Measurements from ENCODE around the gene CMPK2. TPM values are rescaled to one million over a fixed set of nuclear protein-coding genes. Genes with fewer than 3 reads are reported as not detected.

CMPK2 gene
- total RNA-seq, 1 experiment from 2014 or later = 0.80 TPM

DNA sequence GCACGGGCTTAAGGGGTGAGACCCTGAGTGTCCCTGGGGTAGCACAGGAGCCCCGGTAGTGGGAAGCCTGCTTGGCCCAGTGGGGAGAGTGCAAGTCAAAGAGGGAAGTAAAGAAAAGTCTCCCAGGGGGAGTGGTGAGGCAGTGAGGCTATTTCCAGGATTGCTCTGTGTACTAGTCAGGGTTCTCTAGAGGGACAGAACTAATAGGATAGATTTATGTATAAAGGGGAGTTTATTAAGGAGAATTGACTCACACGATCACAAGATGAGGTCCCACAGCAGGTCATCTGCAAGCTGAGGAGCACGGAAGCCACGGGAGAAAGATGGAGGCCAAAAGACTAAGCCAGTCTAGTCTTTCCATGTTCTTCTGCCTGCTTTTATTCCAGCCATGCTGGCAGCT, 45.5 kb downstream of the CMPK2 start:
- H3K36me3 ChIP-seq (ENCODE audit: control insufficient read depth, insufficient read depth, low read length) = no peaks in the 10 kb centered on the region
- H3K9me3 ChIP-seq (ENCODE audit: control insufficient read depth, insufficient read depth, low read depth, low read length) = no peaks in the 10 kb centered on the region
- no peaks in the 10 kb centered on the region for H3K4me1 ChIP-seq (ENCODE audit: control insufficient read depth, insufficient read depth, low read length)
- no peak overlapping the region for H3K4me3 ChIP-seq (ENCODE audit: low read depth in 2 of 2, low read length in 2 of 2)
- CTCF ChIA-PET = no interaction called here
- no peaks in the 10 kb centered on the region for H3K27me3 ChIP-seq (ENCODE audit: control insufficient read depth, insufficient read depth, low read length)
- intact Hi-C loops (cut with micrococcal nuclease; ENCODE audit: unreplicated experiment) = no loop called here
- BruUV-seq (replicated peaks) = no TSS peak
- no peak for TF ChIP-seq POLR2AphosphoS5 (IDR thresholded peaks at IDR 0.05; ENCODE audit: low read depth, low read length)
- TF ChIP-seq TCF7L2 (IDR thresholded peaks at IDR 0.05; ENCODE audit: low read depth, low read length) = no peak
- no peak for TF ChIP-seq SIN3A (IDR thresholded peaks at IDR 0.05; ENCODE audit: borderline replicate concordance, insufficient read depth, low read depth, low read length)
- TF ChIP-seq, protein P1, sequence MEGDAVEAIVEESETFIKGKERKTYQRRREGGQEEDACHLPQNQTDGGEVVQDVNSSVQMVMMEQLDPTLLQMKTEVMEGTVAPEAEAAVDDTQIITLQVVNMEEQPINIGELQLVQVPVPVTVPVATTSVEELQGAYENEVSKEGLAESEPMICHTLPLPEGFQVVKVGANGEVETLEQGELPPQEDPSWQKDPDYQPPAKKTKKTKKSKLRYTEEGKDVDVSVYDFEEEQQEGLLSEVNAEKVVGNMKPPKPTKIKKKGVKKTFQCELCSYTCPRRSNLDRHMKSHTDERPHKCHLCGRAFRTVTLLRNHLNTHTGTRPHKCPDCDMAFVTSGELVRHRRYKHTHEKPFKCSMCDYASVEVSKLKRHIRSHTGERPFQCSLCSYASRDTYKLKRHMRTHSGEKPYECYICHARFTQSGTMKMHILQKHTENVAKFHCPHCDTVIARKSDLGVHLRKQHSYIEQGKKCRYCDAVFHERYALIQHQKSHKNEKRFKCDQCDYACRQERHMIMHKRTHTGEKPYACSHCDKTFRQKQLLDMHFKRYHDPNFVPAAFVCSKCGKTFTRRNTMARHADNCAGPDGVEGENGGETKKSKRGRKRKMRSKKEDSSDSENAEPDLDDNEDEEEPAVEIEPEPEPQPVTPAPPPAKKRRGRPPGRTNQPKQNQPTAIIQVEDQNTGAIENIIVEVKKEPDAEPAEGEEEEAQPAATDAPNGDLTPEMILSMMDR (IDR thresholded peaks at IDR 0.05) = no peak
- TF ChIP-seq, protein P2, sequence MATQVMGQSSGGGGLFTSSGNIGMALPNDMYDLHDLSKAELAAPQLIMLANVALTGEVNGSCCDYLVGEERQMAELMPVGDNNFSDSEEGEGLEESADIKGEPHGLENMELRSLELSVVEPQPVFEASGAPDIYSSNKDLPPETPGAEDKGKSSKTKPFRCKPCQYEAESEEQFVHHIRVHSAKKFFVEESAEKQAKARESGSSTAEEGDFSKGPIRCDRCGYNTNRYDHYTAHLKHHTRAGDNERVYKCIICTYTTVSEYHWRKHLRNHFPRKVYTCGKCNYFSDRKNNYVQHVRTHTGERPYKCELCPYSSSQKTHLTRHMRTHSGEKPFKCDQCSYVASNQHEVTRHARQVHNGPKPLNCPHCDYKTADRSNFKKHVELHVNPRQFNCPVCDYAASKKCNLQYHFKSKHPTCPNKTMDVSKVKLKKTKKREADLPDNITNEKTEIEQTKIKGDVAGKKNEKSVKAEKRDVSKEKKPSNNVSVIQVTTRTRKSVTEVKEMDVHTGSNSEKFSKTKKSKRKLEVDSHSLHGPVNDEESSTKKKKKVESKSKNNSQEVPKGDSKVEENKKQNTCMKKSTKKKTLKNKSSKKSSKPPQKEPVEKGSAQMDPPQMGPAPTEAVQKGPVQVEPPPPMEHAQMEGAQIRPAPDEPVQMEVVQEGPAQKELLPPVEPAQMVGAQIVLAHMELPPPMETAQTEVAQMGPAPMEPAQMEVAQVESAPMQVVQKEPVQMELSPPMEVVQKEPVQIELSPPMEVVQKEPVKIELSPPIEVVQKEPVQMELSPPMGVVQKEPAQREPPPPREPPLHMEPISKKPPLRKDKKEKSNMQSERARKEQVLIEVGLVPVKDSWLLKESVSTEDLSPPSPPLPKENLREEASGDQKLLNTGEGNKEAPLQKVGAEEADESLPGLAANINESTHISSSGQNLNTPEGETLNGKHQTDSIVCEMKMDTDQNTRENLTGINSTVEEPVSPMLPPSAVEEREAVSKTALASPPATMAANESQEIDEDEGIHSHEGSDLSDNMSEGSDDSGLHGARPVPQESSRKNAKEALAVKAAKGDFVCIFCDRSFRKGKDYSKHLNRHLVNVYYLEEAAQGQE (IDR thresholded peaks at IDR 0.05; ENCODE audit: insufficient read depth in 1 of 2, low read depth in 2 of 2, low read length in 1 of 2) = no peak
- ATAC-seq = no peak
- no peak overlapping the region for H3K27ac ChIP-seq (ENCODE audit: low read length)
- POLR2A ChIA-PET = no interaction called here
- no peak for DNase-seq (ENCODE audit: low read depth, low spot score)
- in situ Hi-C loops (cut with HindIII; ENCODE audit: low pct_unique_long_range_greater_than_20kb, low sequenced_read_pairs) = no loop called here

DNA sequence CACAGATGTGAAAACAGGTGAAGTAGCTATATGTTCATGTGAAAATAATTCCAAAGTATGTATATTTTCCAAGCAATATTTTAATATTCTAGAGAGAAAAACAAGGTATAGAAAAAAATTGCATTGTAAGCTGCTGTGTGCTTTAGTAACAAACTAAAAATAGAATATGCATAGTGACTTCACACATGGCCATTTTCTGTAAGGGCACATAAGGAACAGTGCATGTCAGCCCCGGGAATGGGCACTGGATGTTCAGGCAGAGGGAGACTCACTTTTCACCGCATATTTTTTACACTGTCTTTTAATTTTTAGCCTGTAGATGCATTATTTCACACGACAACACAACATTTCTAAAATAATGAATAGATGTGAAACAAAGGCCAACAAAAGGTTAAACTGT, 46.0 kb downstream of the CMPK2 start:
- Histone ChIP-seq H3K36me3 (ENCODE audit: control insufficient read depth, insufficient read depth, low read length) (no peaks in the 10 kb centered on the region), H3K4me1 (ENCODE audit: control insufficient read depth, insufficient read depth, low read length) (no peaks in the 10 kb centered on the region), H3K27me3 (ENCODE audit: control insufficient read depth, insufficient read depth, low read length) (no peaks in the 10 kb centered on the region), H3K9me3 (ENCODE audit: control insufficient read depth, insufficient read depth, low read depth, low read length) (no peaks in the 10 kb centered on the region), H3K27ac (ENCODE audit: low read length) (no peak overlapping the region), H3K4me3 (ENCODE audit: low read depth in 2 of 2, low read length in 2 of 2) (no peak overlapping the region)
- BruUV-seq (replicated peaks) = no TSS peak
- TF ChIP-seq, protein P1 (IDR thresholded peaks at IDR 0.05) = no peak
- TF ChIP-seq SIN3A (IDR thresholded peaks at IDR 0.05; ENCODE audit: borderline replicate concordance, insufficient read depth, low read depth, low read length) (no peak), POLR2AphosphoS5 (IDR thresholded peaks at IDR 0.05; ENCODE audit: low read depth, low read length) (no peak), TCF7L2 (IDR thresholded peaks at IDR 0.05; ENCODE audit: low read depth, low read length) (no peak)
- TF ChIP-seq, protein P2 (IDR thresholded peaks at IDR 0.05; ENCODE audit: insufficient read depth in 1 of 2, low read depth in 2 of 2, low read length in 1 of 2) = no peak
- no peak for ATAC-seq
- in situ Hi-C loops (cut with HindIII; ENCODE audit: low pct_unique_long_range_greater_than_20kb, low sequenced_read_pairs) (no loop called here), intact Hi-C loops (cut with micrococcal nuclease; ENCODE audit: unreplicated experiment) (loop anchor here (1.0 kb wide), 1 partner anchor 25 kb away; no protein-coding TSS in a partner anchor)
- DNase-seq (ENCODE audit: low read depth, low spot score) = no peak
- CTCF ChIA-PET = no interaction called here
- POLR2A ChIA-PET = no interaction called here

All from Panc1 (cell line).